Measurements from ENCODE around the gene RPS3A. TPM values are rescaled to one million over a fixed set of nuclear protein-coding genes. Genes with fewer than 3 reads are reported as not detected.

RPS3A gene
- total and polyA plus RNA-seq, 2 of the 13 experiments (the other 11 are each of a cell fraction or from before 2014, with no cell fraction given) = 3,332 to 3,626 TPM

DNA sequence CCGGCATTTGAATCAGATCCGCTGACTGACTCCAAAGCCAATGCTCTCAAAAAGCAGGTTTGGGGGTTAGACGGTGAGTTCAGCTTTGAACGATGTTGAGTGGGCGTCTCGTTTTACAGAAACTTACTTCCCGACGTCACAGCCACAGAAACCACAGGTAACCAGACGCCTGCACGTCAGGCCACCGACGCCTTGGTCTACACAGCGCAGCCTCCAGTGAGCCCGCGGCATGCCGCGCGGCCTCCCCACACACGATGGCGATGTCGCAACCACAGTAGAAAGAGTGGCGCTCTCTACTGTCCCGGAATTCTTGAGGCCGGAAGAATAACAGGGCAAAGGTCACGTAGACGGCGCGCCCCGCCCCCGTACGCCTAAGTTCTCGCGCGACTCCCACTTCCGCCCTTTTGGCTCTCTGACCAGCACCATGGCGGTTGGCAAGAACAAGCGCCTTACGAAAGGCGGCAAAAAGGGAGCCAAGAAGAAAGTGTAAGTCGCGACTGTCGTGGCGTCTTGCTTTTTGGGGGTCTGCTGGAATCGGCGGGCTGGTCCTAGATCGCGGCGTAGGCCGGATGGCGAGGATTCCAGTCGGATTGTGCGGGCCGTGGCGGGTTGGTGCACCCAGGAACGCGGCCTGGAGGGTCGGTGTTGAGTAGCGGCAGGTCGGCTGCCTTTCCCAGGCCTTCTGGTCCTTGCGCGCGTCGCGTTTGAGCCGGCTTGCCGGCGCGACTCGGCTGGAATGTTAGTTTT lies at the start of gene RPS3A (continued):
- TF ChIP-seq GMEB2 (CRISPR knock-in tag; IDR thresholded peaks at IDR 0.05; ENCODE audit: low read depth) (peak; percentile 99), ZBTB20 (CRISPR knock-in tag; IDR thresholded peaks at IDR 0.05; ENCODE audit: borderline replicate concordance, low read depth) (peak; percentile 84; the same call in 1 of the 2 replicates), GATAD2A (CRISPR knock-in tag; IDR thresholded peaks at IDR 0.05) (peak; percentile 72), SP4 (CRISPR knock-in tag; IDR thresholded peaks at IDR 0.05) (peak; percentile 99), JARID2 (CRISPR knock-in tag; IDR thresholded peaks at IDR 0.05; ENCODE audit: insufficient replicate concordance) (no peak), SP1 (IDR thresholded peaks at IDR 0.05) (no peak), SP1 (CRISPR knock-in tag; IDR thresholded peaks at IDR 0.05) (peak; percentile 86), HDAC1 (CRISPR knock-in tag; IDR thresholded peaks at IDR 0.05) (peak; percentile 94), TCF7L2 (IDR thresholded peaks at IDR 0.05; ENCODE audit: low read depth, low read length) (no peak), HINFP (CRISPR knock-in tag; IDR thresholded peaks at IDR 0.05; ENCODE audit: low read depth) (peak; percentile 72; the same call in 1 of the 2 replicates), TFDP2 (CRISPR knock-in tag; IDR thresholded peaks at IDR 0.05) (peak; percentile 70), PCBP2 (optimal IDR thresholded peaks at IDR 0.05; ENCODE audit: low read depth, low read length, poor library complexity, severe bottlenecking) (no peak), CAMTA2 (CRISPR knock-in tag; IDR thresholded peaks at IDR 0.05; ENCODE audit: borderline replicate concordance) (0 out of 2 replicates have a peak, but pooled peaks have one; percentile 30), ZFP36 (IDR thresholded peaks at IDR 0.05; ENCODE audit: borderline replicate concordance, low read depth, low read length, partially characterized antibody) (no peak), ZNF746 (CRISPR knock-in tag; IDR thresholded peaks at IDR 0.05) (no peak)
- TF ChIP-seq, protein P1, sequence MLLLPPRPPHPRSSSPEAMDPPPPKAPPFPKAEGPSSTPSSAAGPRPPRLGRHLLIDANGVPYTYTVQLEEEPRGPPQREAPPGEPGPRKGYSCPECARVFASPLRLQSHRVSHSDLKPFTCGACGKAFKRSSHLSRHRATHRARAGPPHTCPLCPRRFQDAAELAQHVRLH (CRISPR knock-in tag; IDR thresholded peaks at IDR 0.05; ENCODE audit: borderline replicate concordance, low read depth) = peak; percentile 93
- TF ChIP-seq, protein P2, sequence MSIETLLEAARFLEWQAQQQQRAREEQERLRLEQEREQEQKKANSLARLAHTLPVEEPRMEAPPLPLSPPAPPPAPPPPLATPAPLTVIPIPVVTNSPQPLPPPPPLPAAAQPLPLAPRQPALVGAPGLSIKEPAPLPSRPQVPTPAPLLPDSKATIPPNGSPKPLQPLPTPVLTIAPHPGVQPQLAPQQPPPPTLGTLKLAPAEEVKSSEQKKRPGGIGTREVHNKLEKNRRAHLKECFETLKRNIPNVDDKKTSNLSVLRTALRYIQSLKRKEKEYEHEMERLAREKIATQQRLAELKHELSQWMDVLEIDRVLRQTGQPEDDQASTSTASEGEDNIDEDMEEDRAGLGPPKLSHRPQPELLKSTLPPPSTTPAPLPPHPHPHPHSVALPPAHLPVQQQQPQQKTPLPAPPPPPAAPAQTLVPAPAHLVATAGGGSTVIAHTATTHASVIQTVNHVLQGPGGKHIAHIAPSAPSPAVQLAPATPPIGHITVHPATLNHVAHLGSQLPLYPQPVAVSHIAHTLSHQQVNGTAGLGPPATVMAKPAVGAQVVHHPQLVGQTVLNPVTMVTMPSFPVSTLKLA (IDR thresholded peaks at IDR 0.05) = peak; percentile 32
